ENCODE results near the gene NAA38.

NAA38 gene

DNA sequence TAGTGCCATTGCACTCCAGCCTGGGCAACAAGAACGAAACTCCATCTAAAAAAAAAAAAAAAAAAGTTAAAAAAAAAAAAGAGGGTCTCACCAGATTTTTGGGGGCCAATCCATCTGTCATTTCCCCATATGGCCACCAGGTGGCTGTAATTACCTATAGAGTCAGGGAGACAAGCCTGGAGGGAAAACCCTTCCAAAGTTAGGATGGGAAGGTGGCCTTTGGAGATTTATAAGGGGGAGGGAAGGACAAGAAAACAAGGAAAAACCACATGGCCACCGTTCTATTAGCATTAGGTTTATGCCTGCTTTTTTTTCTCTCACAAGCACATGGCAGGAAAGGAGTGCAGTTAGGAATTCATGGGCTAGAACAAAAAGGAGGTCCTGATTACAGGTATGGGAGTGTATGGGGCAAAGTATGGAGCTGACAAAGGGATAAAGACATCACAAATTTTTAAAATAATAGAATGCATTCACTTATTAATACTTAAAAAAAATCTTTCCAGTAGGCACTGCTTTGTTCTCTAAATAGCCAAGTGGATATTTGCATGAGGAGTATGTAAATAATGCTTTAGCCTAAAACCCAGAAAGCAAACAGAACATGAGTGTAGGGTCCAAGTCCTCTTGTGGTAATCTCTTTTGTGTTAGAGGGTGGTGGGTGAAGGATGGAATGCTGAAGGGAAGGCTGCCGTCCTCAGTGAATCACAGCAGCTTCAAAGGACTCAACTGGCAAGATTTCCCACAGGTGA, 5.5 kb upstream of the NAA38 start:
- no peak overlapping the region for H3K4me3 ChIP-seq (ENCODE audit: low read depth, low read length)
- TF ChIP-seq, protein P1, sequence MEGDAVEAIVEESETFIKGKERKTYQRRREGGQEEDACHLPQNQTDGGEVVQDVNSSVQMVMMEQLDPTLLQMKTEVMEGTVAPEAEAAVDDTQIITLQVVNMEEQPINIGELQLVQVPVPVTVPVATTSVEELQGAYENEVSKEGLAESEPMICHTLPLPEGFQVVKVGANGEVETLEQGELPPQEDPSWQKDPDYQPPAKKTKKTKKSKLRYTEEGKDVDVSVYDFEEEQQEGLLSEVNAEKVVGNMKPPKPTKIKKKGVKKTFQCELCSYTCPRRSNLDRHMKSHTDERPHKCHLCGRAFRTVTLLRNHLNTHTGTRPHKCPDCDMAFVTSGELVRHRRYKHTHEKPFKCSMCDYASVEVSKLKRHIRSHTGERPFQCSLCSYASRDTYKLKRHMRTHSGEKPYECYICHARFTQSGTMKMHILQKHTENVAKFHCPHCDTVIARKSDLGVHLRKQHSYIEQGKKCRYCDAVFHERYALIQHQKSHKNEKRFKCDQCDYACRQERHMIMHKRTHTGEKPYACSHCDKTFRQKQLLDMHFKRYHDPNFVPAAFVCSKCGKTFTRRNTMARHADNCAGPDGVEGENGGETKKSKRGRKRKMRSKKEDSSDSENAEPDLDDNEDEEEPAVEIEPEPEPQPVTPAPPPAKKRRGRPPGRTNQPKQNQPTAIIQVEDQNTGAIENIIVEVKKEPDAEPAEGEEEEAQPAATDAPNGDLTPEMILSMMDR (conservative IDR thresholded peaks at IDR 0.05; ENCODE audit: low read depth, low read length): peak; percentile 80
- DNase-seq (ENCODE audit: low read depth): peak; percentile 53

DNA sequence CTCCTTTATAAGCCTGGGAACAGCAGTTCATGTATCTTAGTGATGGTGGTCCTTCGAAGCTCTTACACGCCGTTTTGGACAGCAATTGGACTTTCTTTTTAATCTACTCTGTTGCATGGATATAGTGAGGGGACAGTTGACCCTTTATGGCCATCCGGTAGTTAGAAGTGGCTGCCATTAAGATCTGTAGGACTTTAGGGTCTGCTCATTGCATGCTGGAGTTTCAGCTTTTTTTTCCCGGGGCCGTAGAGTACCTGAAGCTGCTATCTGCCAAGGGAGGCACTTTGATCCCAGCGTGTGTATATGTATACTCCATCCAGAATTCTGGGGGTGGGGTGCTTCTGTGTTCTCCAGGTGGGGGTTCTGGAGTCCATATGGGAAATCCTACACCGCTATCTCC, 1.7 kb upstream of the NAA38 start:
- TF ChIP-seq, protein P1 (conservative IDR thresholded peaks at IDR 0.05; ENCODE audit: low read depth, low read length): no peak
- no peak overlapping the region for H3K4me3 ChIP-seq (ENCODE audit: low read depth, low read length)
- no peak for DNase-seq (ENCODE audit: low read depth)

DNA sequence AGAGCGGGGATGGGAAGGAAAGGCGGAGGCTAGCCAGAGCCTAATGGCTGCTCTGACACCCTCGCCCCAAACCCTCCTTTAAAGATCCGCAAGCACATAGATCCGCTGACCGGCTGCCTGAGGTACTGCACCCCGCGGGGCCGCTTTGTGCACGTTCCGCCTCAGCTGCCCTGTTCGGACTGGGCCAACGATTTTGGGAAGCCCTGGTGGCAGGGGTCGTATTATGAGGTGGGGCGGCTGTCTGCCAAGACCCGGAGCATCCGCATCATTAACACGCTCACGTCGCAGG, 1.1 kb upstream of the NAA38 start:
- peak overlapping the region; percentile 72 for H3K4me3 ChIP-seq (ENCODE audit: low read depth, low read length)
- DNase-seq (ENCODE audit: low read depth): peak; percentile 50
- TF ChIP-seq, protein P1 (conservative IDR thresholded peaks at IDR 0.05; ENCODE audit: low read depth, low read length): peak; percentile 55

DNA sequence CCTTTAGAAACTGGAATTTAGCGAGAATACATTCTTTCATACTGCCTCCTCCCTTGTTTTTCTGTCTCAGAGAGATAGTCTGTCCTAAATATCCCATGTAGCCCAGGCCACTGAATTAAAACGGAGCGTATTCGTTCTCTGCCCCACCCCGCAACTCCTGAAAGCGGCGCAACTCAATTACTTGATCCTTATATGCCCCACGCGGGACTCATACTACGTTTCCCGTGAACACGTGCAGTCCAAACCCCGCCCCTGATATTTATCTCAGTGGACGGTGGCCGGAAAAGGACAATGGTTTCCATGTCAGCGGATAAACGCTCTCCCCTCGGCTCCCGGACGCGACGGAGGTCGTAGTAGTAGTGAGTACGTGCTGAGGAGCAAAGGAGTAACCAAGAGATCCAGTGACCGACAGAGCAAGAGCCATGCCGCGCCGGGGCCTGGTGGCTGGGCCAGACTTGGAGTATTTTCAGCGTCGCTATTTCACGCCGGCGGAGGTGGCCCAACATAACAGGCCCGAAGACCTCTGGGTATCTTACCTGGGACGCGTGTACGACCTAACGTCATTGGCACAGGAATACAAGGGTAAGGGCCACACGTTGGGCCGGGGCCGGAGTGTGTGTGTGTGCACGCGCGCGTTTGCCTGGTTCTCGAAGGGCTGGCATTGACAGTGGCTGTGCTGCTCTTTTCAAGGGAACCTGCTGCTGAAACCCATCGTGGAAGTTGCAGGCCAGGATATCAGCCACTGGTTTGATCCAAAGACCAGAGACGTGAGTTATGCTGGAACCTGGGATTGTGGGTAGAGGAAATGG, 558 bp upstream of the NAA38 start, which contains the start of gene CYB5D1:
Gene CYB5D1, plus strand, starts transcription at position 291 of the 809 bp plus-strand sequence. Its CDS starts 132 bp downstream, at position 423.
- DNase-seq (ENCODE audit: low read depth): peak; percentile 95
- TF ChIP-seq, protein P1 (conservative IDR thresholded peaks at IDR 0.05; ENCODE audit: low read depth, low read length): no peak

DNA sequence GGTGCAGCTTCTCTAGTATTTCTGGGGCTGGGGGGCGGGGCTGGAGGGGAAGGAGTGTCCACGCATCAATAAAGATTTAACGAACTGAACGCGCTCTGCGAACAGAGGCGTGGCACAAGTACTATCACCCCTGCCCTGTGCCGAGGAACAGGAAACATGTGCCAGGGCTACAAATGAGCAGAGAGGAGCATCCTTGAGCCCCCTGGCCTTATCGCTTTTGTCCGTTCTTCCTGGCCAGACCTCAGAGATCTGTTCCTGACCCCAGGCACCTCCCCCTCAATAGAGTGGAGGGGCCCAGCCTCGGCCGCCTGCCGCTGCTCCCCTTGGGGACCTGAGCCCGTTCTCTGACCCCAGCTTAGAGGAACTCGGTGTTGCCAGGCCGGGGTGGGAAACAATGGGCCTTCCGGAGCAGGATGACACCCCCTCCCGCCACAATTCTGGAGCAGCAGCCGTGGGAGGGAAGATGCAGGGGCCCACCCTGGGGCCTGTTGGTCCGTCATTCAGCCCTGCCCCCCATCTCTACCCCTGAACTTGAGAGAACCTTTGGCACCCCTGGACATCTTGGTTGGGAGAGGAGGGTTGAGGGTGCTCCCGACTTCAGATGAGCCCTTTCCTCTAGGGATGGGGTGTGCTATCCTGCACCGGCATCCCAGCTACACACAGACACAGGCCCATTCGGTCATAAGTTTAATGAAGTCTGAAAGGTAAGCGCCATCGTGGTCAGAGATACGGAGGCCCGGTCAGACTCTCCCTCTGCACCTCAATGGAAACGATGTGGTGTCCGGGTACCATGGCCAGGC, 1.1 kb downstream of the NAA38 start:
- H3K4me3 ChIP-seq (ENCODE audit: low read depth, low read length): peak overlapping the region; percentile 72
- peak; percentile 59 for DNase-seq (ENCODE audit: low read depth)
- TF ChIP-seq, protein P1 (conservative IDR thresholded peaks at IDR 0.05; ENCODE audit: low read depth, low read length): no peak

More for the DNA sequence above, 558 bp upstream of the NAA38 start, which contains the start of gene CYB5D1:
- H3K4me3 ChIP-seq (ENCODE audit: low read depth, low read length): peak within 1 kb of the TSS; percentile 72

DNA sequence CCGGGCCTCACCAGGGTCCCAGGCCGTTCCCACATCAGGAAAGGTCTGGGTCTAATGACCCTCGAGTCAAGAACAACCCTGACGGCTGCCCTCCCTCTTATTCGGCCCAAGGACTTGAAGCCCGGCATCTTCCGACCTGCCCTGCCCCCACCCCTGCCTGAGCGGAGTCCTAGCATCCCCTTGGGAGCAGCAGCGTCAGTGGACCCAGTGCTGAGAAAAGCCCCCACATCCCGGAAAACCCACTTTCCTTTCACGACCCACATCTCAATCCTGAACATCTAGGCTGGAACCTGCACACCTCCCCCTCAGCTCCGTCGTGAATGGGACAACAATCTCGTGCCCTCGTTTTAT, 1.7 kb downstream of the NAA38 start:
- peak overlapping the region; percentile 72 for H3K4me3 ChIP-seq (ENCODE audit: low read depth, low read length)
- peak; percentile 12 for DNase-seq (ENCODE audit: low read depth)
- TF ChIP-seq, protein P1 (conservative IDR thresholded peaks at IDR 0.05; ENCODE audit: low read depth, low read length): no peak

Data from choroid plexus epithelial cell (primary cell).